ENCODE data around the gene GNG4.
"Not testable (repeated sequence)": the region's sequence is repeated elsewhere in the genome, so short reads cannot be mapped to it uniquely, and the experiment has no call there.

GNG4 gene

DNA sequence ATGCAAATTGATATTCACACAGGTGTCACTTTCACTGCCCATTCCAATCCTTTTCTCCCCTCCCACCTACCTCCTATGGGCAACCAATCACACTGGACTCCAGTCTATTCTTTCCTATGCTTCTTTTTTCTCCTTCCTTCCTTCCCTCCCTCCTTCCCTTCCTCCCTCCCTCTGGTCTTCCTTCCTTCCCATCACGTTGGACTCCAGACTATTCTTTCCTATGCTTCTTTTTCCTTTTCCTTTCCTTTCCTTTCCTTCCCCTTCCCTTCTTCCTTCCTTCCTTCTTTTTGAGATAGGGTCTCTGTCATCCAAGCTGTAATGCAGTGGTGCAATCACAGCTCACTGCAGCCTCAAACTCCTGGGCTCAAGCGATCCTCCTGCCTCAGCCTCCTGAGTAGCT is 64.6 kb downstream of the GNG4 start:
- DNase-seq (ENCODE audit: low spot score) = no peak

GRCh38 chr1:235583511-235584001 is 66.0 kb downstream of the GNG4 start:
- DNase-seq (ENCODE audit: low spot score) = no peak

- no peak for DNase-seq (ENCODE audit: low spot score)
Observed at GRCh38 chr1:235582130-235582529, 67.5 kb downstream of the GNG4 start.

GRCh38 chr1:235579891-235580290 is 69.7 kb downstream of the GNG4 start:
- no peak for DNase-seq (ENCODE audit: low spot score)

DNA sequence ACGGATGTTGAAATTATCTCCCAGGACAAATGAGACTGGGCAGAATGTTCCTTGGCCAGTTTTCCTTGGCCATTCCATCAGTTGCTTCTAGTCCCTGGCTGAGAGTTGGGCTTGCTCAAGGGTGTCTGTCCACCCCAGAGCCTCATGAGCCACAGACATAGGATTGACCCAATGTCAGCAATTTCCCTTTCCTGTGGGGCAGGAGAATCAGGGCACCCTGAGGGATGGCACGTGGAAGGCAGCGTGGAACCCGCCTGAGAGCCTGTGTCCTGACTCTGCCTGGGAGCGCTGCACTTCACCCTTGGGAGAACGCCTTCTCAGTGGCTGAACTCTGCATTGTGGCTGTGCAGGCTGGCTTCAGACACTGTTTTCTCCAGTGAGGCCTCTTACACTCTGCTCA is 74.0 kb downstream of the GNG4 start:
- DNase-seq (ENCODE audit: low spot score) = no peak

DNA sequence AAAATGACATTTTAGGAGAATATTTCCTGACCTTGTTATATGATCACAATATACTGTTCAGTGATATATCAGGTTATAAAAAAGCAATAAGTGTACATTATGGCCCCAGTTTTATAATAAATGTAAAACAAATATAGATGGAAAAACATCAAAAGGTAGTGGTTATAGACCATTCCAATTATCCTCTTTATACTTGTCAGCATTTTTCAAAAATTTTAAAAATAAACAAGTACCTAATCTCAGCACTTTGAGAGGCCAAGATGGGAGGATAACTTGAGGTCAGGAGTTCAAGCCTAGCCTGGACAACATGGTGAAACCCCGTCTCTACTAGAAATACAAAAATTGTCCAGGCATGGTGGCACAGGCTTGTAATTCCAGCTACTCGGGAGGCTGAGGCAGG is 75.7 kb downstream of the GNG4 start:
- DNase-seq (ENCODE audit: low spot score) = no peak

DNA sequence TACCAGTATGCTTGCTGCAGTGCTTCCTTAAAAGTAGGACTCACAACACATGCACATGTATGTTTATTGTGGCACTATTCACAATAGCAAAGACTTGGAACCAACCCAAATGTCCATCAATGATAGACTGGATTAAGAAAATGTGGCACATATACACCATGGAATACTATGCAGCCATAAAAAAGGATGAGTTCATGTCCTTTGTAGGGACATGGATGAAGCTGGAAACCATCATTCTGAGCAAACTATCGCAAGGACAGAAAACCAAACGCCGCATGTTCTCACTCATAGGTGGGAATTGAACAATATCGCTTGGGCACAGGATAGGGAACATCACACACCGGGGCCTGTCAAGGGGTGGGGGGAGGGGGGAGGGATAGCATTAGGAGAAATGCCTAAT is 76.6 kb downstream of the GNG4 start:
- not testable (repeated sequence) for DNase-seq (ENCODE audit: low spot score)

GRCh38 chr1:235571482-235571881 is 78.1 kb downstream of the GNG4 start:
- DNase-seq (ENCODE audit: low spot score) = no peak

- DNase-seq (ENCODE audit: low spot score) = no peak
Observed at GRCh38 chr1:235567812-235568503, 81.6 kb downstream of the GNG4 start.

DNA sequence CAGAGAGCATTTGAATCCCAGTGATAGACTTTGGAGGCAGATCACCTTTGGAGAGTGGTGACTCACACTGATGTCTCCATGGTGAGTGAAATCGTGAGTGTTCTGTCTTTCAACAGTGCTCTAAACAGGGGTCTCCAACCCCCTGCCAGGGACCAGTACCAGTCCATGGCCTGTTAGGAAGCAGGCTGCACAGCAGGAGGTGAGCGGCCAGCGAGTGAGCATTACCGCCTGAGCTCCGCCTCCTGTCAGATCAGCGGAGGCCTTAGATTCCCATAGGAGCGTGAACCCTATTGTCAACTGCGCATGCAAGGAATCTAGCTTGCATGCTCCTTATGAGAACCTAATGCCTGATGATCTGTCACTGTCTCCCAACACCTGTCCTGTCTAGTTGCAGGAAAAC is 83.5 kb downstream of the GNG4 start:
- DNase-seq (ENCODE audit: low spot score) = no peak

DNA sequence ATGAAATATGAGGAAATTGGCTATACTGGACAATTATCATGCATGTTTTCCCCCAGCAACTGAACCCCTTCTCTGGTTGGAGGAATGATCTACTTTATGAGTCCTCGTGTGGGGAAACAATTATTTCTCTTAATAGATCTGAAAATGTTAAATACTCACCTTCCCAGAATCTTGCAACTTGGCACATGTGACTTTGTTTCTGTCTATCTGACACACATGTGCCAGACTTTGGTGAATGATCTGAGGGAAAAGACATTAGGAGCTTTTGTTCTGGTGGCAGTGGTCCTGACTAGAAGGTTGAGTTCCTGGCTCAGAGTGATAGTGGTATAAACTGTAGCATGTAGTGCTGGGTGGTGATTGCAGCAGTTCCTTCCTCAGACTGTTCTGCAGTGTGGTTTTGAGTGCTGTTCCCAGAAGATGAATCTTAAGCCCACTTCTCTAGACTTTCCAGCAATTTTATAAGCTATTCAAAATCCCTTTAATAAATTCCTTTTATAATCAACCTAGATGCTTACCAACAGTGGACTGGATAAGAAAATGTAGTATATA is 86.0 kb downstream of the GNG4 start:
- no peak for DNase-seq (ENCODE audit: low spot score)

- no peak for DNase-seq (ENCODE audit: low spot score)
Observed at GRCh38 chr1:235562589-235562988, 87.0 kb downstream of the GNG4 start.

GRCh38 chr1:235558621-235559169 is 90.9 kb downstream of the GNG4 start:
- no peak for DNase-seq (ENCODE audit: low spot score)

- no peak for DNase-seq (ENCODE audit: low spot score)
Observed at GRCh38 chr1:235557495-235557894, 92.1 kb downstream of the GNG4 start.

- no peak for DNase-seq (ENCODE audit: low spot score)
Observed at GRCh38 chr1:235556807-235557206, 92.8 kb downstream of the GNG4 start.

- DNase-seq (ENCODE audit: low spot score) = no peak
Observed at GRCh38 chr1:235553112-235553551, 96.5 kb downstream of the GNG4 start.

GRCh38 chr1:235552146-235552716 is 97.4 kb downstream of the GNG4 start:
- DNase-seq (ENCODE audit: low spot score) = no peak

DNA sequence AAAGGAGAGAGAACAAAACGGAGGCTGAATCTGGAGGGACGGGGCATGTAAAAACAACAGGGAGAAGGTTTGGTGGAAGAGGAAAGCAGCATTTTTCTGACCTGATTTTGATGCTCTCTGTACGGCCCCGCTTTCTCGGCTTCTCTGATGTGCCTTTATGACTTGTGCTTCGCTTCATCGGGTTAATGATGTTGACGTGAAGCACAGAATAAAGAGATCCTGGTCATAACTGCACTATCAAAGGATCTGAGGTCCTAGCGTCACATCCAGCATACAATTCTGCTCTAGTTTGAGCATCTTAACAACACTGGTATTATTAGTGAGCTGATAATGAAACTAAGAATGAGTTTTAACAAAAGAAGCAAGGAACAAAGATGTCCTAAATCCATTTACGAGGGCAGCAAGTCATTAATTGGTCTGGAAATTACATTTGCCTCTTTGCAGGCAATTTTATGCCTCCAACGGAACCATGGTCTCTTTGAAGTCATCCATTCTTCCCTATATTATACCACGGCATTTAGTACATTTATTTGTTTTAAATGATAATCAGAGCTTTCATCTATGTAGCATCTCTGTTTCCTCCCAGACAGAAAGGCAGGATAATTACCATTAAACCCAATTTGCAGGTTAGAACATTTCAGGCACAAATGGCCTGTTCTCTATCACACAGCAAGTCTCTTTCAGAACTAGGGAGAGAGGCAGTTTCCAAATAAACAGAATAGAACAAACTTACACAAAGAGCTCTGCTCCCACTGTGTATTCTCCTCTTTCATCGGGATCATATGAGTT is 100.0 kb downstream of the GNG4 start:
- DNase-seq (ENCODE audit: low spot score) = no peak

DNA sequence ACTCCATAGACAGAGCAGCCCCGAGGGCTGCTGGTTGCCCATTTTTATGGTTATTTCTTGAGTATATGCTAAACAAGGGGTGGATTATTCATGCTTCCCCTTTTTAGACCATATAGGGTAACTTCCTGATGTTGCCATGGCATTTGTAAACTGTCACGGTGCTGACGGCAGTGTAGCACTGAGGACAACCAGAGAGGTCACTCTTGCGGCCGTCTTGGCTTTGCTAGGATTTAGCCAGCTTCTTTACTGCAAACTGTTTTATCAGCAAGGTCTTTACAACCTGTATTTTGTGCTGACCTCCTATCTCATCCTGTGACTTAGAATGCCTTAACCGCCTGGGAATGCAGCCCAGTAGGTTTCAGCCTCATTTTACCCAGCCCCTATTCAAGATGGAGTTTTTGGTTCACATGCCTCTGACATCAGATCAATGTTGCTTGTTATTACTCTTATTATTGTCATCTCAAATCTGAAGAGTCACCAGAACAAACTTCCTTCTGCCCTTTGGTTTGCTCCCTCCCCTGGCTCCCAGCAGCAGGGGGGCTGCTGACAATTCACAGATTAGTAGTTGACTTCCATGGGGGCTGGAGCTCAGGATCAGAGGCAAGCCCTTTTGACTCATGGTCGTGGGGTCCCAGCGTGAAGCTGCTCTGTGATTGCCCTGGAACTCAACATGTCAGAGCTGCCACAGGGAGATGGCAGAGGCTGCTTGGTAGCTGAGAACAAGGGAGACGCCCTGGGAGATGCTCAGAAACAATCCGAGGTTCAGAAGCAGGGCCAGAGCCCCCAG is 103.0 kb downstream of the GNG4 start:
- not testable (repeated sequence) for DNase-seq (ENCODE audit: low spot score)

- DNase-seq (ENCODE audit: low spot score) = no peak
Observed at GRCh38 chr1:235545292-235545930, 104.2 kb downstream of the GNG4 start.

GRCh38 chr1:235542845-235543244 is 106.7 kb downstream of the GNG4 start:
- DNase-seq (ENCODE audit: low spot score) = not testable (repeated sequence)

All from CD4-positive, alpha-beta T cell treated with Interleukin-2 at 100 ng/mL for 4 hours (primary cell).